Measurements from ENCODE around the gene INIP.
A peak's percentile ranks its signal among the peaks of the same experiment; 100 is the strongest.

INIP gene

GRCh38 chr9:112755016-112755427 is 37.1 kb upstream of the INIP start:
- DNase-seq, result no peak
- H3K27me3 ChIP-seq (replicated peaks), result no peaks in the 10 kb centered on the region
- no peak for TF ChIP-seq CTCF (IDR thresholded peaks at IDR 0.05; ENCODE audit: low read depth, low read length, missing control alignments)
- in situ Hi-C loops (cut with HindIII; ENCODE audit: low pct_ligation_motif_present, low sequenced_read_pairs), result no loop called here
- H3K36me3 ChIP-seq (replicated peaks), result no peaks in the 10 kb centered on the region
- no peak overlapping the region for H3K27ac ChIP-seq
- no peak overlapping the region for H3K4me3 ChIP-seq (ENCODE audit: low read depth, low read length)

GRCh38 chr9:112754578-112754977 is 36.7 kb upstream of the INIP start:
- no peak for TF ChIP-seq CTCF (IDR thresholded peaks at IDR 0.05; ENCODE audit: low read depth, low read length, missing control alignments)
- no peak for DNase-seq
- Histone ChIP-seq H3K4me3 (ENCODE audit: low read depth, low read length) (no peak overlapping the region), H3K36me3 (replicated peaks) (no peaks in the 10 kb centered on the region), H3K27ac (no peak overlapping the region), H3K27me3 (replicated peaks) (no peaks in the 10 kb centered on the region)
- in situ Hi-C loops (cut with HindIII; ENCODE audit: low pct_ligation_motif_present, low sequenced_read_pairs), result no loop called here

- H3K27ac ChIP-seq, result peak overlapping the region; percentile 16
- no peaks in the 10 kb centered on the region for H3K36me3 ChIP-seq (replicated peaks)
- peak; percentile 84 for DNase-seq
- H3K4me3 ChIP-seq (ENCODE audit: low read depth, low read length), result no peak overlapping the region
- H3K27me3 ChIP-seq (replicated peaks), result no peaks in the 10 kb centered on the region
- in situ Hi-C loops (cut with HindIII; ENCODE audit: low pct_ligation_motif_present, low sequenced_read_pairs), result no loop called here
- no peak for TF ChIP-seq CTCF (IDR thresholded peaks at IDR 0.05; ENCODE audit: low read depth, low read length, missing control alignments)
Observed at GRCh38 chr9:112753725-112754124, 35.8 kb upstream of the INIP start.

GRCh38 chr9:112752334-112753125 is 34.6 kb upstream of the INIP start:
- H3K4me3 ChIP-seq (ENCODE audit: low read depth, low read length), result no peak overlapping the region
- H3K36me3 ChIP-seq (replicated peaks), result no peaks in the 10 kb centered on the region
- TF ChIP-seq CTCF (IDR thresholded peaks at IDR 0.05; ENCODE audit: low read depth, low read length, missing control alignments), result no peak
- no peaks in the 10 kb centered on the region for H3K27me3 ChIP-seq (replicated peaks)
- in situ Hi-C loops (cut with HindIII; ENCODE audit: low pct_ligation_motif_present, low sequenced_read_pairs), result no loop called here
- no peak overlapping the region for H3K27ac ChIP-seq
- no peak for DNase-seq

- no peaks in the 10 kb centered on the region for H3K27me3 ChIP-seq (replicated peaks)
- peak; percentile 62 for DNase-seq
- TF ChIP-seq CTCF (IDR thresholded peaks at IDR 0.05; ENCODE audit: low read depth, low read length, missing control alignments), result no peak
- H3K36me3 ChIP-seq (replicated peaks), result no peaks in the 10 kb centered on the region
- in situ Hi-C loops (cut with HindIII; ENCODE audit: low pct_ligation_motif_present, low sequenced_read_pairs), result no loop called here
- H3K4me3 ChIP-seq (ENCODE audit: low read depth, low read length), result peak overlapping the region; percentile 77
- H3K27ac ChIP-seq, result peak overlapping the region; percentile 5
Observed at GRCh38 chr9:112751056-112751795, 33.3 kb upstream of the INIP start.

Data from brain microvascular endothelial cell (primary cell).